ENCODE results near the gene PTGDR.
A peak's percentile ranks its signal among the peaks of the same experiment; 100 is the strongest.

PTGDR gene

DNA sequence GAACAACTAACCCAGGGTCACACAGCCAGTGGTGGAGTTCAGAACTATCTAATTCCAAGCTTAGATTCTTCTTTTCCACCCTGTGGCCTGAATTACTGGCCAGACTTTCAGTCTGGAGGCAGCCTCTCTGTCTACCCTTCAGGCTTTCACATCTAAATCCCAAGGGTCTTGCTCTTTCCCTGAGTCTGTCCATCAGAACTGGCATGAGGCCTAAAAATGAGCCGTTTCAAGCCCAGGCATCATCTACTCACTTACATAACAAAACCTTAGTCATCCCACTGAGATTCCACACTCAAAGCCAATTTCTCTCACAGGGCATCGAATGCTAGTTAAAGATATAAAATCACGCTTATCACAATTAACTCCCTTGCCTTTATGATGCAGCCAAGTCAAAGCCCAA lies 1.3 kb upstream of the PTGDR start:
- DNase-seq = no peak

DNA sequence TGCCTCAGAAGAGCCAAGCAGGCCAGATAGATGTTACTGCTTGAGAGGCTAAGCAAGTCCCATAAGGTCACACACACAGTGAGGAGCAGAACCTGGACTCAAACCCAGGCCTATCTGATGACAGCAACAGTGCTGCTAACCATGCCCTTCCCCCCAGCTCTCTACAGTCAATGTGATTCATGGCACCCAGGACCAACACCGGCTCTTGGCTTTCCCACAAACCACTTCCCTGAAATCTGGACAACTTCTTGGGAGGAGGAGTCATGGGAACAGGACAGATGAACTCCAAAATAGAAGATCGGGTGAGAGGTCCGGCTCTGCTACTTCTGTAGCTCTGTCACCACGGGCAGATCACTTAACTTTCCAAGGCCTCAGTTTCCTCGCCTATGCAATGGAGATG lies 716 bp upstream of the PTGDR start:
- no peak for DNase-seq

DNA sequence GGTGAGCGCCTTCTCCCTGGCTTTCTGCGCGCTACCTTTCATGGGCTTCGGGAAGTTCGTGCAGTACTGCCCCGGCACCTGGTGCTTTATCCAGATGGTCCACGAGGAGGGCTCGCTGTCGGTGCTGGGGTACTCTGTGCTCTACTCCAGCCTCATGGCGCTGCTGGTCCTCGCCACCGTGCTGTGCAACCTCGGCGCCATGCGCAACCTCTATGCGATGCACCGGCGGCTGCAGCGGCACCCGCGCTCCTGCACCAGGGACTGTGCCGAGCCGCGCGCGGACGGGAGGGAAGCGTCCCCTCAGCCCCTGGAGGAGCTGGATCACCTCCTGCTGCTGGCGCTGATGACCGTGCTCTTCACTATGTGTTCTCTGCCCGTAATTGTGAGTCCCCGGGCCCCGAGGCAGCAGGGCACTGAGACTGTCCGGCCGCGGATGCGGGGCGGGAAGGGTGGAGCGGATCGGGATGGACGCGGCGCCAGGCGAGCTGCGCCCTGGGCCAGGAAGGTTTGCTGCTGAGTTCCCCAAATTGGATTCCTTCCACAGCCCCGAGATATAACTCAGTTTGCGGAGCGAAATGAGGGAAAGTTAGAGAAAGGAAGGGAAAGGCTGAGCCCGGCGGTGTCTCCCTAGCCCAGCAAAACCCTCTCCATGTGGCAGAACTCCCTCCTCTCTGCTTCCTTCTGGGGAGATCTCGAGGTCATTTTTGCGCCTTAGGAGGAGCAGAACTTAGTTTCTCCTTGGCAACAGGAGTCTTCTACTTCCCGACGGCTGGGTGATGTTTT lies 972 bp downstream of the PTGDR start:
- DNase-seq = peak in 1 of 2 experiments; percentile 52

DNA sequence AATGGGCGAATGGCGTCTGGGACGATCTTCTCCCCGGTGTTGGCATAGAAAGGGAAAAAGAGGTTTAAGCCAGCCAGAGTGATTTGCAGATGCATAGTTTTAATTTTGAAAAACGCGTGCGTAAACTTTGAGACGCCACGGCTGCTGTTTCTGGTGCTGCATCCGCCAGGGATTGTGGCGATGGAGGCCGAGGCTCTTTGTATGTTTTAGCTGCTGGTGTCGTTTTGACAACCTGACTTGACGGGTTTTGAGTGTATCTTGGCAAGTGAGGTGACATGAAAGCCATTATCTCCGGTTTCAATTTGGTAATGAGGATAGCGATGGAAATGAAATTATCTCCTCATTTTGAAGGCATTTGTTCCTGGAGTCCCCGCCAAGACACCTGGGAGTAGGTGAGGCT lies 1.6 kb downstream of the PTGDR start:
- peak in 1 of 2 experiments; percentile 36 for DNase-seq

DNA sequence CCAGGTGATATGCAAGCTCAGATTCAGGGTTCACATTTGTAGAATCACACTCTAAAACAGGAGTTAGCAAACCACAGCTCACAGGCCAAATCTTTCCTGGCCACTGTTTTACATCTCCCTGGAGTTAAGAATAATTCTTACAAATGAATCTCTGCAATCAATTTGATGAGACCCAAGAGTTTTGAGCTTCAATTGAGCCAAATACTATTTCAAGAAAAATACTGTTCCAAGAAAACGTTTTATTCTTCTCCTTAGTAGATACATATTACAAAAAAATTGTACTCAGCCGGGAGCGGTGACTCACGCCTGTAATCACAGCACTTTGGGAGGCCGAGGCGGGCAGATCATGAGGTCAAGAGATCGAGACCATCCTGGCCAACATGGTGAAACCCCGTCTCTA lies 2.5 kb downstream of the PTGDR start:
- DNase-seq = no peak

DNA sequence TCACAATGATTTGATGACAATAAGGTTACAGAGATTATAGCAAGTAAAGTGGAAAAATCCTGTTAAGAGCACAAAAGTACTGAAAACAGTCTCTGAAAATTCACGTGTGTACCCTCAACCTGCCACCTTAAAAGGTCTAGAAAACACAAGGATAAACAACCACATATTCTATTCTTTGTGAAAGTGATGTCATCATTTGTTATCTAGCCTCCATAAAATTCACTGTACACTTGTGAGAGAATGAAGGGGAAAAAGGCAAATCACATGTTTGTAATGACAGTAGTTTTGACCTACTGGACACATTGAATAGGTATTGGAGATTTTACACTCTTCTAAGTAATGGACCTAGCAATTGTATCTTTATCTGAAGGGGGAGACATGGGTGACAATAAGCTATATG lies 4.0 kb downstream of the PTGDR start:
- no peak for DNase-seq

DNA sequence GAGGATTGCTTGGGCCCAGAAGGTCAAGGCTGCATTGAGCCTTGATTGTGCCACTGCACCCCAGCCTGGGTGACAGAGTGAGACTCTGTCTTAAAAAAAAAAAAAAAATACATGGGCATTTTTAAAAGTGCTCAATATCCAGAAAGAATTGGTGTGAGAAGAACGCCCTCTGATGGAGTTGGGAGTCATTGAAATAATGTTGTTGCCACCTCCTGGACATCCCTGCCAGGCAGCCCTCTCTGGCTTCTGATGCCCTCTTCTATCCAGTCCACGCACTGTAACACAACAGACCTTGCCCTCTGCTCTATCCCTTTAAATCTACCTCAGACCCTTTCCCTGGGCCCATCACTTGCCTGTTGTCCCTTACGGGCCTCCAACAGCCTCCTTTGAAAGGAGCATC lies 4.9 kb downstream of the PTGDR start:
- DNase-seq = peak in 1 of 2 experiments; percentile 63

DNA sequence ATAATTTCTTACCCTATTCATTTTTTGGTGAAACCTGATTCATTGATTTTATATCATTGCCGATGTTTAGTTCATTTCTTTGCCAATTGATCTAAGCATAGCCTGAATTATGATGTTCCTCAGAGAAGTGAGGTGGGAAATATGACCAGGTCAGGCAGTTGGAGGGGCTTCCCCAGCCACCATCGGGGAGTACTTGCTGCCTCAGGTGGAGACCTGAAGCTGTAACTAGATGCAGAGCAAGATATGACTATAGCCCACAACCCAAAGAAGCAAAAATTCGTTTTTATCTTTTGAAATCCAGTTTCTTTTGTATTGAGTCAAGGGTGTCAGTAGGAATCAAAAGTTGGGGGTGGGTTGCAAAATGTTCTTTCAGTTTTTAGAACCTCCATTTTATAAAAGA lies 7.9 kb downstream of the PTGDR start:
- DNase-seq = no peak

DNA sequence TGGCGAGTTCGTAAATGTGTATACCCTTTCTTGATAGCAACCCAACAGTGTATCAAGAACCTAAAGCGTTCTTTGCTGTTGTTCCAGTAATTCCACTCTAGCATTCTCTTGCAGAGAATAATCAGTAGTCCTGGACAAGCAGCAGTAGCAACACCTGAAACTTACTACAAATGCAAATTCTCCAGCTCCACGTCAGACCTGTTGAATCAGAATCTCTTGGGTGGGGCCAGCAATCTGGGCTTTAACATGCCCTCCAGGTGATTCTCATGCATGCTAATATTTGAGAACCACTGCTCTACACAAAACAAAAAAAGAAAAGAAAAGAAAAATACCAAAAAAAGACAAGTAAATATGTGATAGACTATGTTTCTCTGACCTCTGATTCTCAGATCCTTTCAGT lies 10.1 kb downstream of the PTGDR start:
- no peak for DNase-seq

DNA sequence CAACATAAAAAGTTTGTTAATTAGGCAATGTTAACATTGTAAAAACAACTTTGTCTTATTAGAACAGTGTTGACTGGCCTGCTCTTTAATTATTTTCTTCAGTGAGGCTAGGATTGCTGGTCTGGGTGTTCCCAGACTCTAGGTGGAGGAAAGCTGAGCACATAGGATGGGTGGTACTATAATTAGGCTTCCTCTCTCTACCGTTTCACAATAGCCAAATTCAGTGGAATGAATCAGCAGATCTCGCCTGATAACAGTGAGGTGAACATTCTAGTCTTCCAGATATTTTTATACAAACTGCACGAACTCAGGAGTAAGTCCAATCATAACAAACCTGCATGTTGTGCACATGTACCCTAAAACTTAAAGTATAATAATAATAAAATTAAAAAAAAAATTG lies 11.9 kb downstream of the PTGDR start:
- no peak for DNase-seq

DNA sequence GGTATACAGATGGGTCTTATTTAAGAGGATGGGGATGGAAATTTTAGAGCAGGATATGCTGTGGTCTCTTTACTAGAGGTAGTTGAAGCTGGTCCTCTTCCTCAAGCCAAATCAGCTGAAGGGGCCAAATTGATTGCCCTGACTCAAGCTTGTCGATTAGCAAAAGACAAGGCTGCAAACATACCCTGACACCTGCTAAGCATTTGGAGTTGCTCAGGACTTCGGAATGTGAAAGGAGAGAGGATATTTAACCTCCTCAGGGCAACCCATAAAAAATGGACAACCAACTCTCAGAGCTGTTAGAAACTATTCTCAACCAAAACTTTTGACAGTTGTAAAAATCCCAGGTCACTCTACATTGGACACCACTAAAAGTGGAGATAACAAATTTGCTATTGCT lies 15.6 kb downstream of the PTGDR start:
- no peak for DNase-seq

DNA sequence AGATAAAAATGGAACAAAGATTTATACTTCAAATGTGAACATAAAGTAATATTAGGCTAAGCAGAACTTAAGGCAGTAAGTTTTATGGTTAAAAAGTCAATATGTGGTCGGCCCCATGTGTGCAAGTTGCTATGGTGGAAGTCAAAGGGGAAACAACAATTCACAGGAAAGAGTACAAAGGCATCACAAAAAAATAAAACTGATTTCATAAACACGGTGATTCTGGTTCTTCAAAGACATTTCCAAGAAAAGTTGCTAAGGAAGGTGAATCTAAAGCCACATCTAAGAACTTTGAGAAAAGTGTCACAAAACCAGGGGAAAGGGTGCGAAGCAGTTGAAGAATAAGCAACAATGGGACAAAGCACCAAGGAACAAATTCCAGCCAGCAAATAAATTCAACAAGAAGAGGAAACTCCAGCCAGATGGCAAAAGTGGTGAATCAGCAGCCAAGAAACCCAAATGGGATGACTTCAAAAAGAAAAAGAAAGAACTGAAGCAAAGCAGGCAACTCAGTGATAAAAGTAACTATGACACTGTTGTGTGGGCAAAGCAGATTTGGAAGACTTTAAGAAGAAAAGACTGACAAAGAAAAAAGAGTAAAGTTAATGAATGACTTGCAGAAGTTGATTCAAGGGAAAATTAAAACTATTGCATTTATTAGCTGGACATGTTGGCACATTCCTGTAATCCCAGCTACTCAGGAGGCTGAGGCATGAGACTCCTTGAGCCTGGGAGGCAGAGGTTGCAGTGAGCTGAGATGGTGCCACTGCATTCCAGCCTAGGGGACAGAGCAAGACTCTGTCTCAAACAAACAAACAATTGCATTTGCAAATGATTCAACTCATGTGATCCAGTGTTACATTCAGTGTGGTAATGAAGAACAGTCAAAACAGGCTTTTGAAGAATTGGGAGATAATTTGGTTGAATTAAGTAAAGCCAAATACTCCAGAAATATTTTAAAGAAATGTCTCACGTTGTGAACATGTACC lies 19.5 kb downstream of the PTGDR start:
- DNase-seq = no peak

DNA sequence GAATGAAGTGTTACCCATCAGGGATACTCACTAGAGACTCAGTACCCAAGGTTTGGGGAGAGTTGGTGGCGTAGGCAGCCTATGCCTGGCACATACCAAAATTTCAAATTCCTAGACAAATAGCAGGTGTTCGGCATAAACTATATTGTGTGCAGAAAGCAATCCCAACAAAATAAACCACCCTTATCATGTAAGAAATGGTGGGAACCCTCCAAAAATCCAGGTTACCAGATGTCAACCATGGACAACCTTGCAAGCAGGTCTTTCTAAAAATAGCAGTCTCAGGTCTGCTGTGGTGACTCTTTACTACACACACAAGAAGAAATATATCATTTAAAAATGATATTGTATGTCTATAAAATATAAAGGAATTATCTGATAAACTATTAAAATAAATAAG lies 28.9 kb downstream of the PTGDR start:
- no peak for DNase-seq

DNA sequence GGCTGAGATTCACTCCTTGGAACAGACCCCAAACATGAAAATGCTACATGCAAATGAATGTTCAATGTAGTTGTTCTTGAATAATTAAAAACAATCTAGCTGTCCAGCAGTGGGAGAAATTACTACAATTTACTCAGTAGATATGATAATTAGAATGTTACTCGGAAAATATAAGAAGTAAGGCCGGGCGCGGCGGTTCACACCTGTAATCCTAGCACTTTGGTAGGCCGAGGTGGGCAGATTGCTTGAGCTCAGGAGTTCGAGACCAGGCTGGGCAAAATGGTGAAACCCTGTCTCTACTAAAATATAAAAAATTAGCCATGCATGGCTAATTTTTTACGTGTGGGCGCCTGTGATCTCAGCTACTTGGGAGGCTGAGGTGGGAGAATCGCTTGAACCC lies 31.3 kb downstream of the PTGDR start:
- DNase-seq = no peak

DNA sequence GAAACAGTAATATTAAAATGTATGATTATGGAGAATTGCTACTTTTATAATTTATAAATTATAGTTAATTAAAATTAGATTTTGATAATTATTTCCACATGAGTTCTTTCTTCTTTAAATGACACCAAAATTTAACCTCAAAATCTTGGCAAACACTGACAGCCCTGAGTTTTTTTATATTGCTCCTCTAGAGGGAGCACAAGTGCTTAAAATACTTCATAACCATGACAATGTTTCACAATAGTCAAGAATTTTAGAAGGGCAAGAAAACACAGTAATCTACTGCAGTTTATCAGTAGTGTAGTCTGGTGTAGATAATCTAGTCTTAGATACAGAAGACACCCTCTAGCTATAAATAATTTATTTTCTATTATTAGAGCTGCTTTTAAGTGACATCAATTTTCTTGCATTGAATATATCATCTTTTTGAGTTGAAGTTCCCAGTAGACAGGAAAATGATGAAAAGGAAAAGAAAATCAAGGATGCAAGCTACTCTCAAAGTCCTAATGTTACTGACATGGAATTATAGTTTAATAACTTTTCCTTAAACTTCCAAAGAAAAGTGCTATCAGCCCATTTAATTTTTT lies 32.3 kb downstream of the PTGDR start:
- DNase-seq = peak; percentile 14 to 67

DNA sequence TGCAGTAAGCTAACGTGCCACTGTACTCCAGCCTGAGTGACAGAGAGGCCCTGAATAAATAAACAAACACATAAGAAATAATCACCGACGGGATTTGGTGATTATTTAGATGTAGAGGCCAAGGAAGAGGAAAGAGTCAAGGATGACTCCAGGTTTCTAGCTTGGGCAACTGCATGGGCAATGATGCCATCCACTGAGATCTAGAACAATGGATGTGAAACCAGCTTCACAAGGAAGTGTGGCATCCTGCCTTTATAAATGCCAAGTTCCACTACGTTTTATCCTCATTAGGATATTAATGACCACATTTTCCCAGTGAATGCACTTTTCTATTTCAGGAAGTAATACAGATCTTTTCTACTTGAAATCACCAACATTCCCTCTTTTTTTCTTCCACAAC lies 35.7 kb downstream of the PTGDR start:
- DNase-seq = no peak

DNA sequence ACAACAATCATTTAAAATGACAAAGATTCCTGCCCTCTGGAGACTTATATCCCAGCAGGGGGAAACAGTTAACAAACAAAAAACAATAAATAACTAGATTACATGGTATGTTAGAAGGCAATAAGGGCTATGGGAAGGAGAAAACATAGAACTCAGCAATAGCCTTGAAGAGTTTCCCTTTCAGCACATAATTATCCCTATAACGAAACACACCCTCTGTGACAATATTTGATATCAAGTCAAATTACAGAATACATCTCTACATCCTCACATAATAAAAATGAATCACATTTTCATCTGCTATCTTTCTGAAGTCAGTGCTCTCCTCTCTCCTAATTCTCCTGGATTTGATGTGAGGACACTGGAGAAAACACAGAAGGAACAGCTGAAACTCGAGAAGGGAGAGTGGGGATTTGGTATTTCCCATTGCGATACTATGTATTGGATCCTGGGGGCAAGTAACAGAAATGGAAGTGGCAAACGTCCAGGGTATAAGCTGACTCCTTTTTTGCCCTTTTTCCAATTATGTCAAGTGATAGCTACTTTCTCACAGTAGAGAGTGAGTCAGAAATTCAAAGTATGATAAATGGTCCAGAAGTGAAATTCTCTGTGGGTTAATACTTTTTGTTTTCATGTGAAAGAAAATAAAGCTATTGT lies 36.9 kb downstream of the PTGDR start:
- DNase-seq = no peak

DNA sequence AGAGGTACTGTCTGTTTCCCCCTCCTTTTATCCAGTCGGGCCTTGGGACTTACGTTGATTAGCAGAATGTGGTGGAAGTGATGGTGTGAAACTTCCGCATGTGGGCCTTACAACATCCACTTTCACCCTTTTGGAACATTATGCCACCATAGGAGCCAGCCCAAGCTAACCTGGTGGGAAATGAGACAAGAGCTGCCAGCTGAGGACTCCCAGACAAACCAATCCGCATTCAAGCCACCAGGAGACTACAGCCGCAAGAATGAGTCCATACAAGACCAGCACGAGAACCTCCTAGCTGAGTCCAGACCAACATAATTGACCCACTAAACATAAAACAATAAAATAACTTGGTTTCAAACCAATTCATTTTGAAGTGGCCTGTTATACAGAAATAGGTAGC lies 37.5 kb downstream of the PTGDR start:
- DNase-seq = no peak

DNA sequence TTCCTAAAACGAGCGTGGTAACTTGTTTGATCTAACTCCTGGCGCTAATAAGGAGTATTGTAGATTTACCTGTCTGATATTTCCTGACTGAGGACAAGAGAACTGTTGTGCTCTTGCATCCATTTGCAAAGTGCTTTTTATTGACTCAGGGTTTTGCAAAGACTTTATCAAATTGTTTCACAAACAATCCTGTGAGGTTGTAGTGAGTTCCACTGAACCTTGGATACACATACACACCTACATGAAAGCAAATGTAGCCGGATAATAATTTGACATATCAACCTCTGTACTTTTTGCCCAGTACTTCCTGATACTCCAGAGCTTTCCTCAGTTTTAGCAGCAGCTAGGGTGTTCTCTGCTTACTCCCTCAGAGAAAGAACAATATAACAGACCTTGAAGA lies 39.9 kb downstream of the PTGDR start:
- DNase-seq = no peak

DNA sequence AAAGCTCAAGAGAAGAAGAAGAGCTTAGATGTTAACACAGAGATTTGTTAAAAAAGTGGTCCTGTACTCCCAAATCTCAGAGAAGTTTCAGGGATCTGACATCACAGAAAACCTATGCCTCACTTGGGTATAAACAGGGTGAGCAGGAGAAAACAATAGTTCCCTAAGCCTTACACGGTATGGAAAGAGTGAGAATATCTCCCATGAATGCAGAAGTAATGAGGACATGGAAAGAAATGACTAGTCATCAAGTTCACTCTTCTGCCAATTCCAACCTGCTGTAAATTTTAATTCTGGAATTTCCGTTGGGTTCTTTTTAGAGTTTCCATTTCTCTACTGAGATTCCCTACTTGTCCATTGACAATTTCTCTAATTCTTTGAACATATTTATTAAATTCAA lies 40.4 kb downstream of the PTGDR start:
- no peak for DNase-seq

DNA sequence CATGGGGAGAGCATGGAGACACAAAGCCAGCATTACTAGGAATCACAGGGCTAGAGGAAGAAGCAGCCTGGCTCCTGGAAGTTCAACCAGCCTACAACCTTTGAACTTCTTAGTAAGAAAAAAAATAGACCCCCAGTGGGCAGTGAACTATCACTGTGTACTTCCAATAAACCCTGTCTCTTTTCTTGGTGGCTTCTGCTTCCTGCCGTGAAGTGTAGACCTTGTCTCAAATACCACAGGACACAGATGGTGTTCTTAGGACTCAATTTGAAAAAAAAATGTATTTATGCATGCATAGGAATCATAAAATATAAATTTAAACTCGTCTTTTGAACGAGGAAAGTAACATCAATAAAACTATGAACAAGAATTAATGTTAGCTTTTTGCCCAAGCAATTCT lies 43.0 kb downstream of the PTGDR start:
- no peak for DNase-seq

DNA sequence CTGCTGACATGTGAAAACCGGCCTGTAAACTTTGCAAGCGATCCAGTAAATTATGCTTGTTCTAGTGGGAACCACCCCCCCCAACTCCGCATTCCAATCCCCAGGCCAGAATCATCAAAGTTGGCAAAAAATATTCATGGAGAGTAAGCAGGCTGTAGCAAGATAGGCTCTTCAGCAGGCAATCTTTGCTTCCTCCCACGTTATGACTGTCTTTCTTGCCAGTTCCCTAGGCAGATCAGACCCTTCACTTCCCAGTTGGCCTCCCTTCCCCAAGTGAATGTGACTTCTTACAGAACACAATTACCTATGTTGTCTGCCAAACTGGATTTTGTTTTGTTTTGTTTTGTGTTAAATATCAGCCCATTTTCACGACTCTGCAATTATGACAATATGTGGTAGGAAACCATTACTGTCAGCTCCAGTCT lies 45.4 kb downstream of the PTGDR start:
- DNase-seq = no peak

DNA sequence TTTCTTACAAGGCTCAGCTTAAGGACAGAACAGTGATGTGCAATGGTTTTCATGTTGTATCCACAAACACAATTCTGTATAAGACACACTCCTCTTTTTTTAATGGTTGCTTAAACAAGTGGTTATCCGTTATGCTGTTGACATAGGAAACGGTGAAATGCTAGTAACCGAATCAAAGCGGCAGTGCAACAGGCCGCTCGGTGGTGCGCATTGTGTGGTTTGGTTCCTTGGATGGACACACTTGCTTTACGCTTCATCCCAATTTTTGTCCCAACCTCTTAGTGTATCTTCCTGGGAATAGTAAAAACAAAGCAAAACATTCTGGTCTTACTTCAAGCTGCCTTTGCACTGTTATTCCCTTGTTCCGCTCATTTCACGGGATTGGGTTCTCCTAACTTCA lies 46.0 kb downstream of the PTGDR start:
- DNase-seq = no peak

All from NCI-H524 (cell line).